NCI-H2227 treated with DMSO at 0.1 percent for 48 hours (cell line): ENCODE measurements around the gene MOCS1.

Source experiments
- DNase-seq: peaks from one replicate; lab custom pipeline; 2025; lab: John Stamatoyannopoulos, UW

The MOCS1 gene

DNA sequence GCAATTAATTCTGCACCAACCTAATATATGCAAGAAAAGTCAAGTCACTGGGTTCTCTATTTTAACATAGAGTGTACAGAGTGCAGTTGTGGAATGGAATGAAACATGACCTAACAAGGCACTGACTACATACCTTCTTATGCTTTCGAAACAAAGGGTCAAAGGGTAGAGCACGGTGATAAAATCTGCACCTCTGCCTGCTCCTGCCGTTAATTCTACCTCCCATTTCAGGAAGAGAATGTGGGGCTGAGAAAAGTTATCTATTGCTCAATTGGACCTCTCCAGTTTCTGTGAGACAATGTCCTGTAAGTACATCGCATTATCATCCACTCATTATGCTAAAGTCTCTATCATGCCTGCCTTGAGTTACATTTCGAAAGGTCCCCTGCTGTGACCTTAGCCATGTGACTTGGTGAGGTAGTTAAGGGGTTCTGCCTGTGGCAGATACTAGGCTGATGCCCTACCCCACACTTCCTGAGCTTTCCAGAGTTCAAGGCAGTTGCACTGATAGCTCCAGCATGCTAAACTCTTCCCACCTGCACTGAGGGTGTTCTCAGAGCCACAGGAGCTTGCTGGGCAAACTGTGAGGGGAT lies 14.0 kb upstream of the MOCS1 start:
- DNase-seq, result no peak

DNA sequence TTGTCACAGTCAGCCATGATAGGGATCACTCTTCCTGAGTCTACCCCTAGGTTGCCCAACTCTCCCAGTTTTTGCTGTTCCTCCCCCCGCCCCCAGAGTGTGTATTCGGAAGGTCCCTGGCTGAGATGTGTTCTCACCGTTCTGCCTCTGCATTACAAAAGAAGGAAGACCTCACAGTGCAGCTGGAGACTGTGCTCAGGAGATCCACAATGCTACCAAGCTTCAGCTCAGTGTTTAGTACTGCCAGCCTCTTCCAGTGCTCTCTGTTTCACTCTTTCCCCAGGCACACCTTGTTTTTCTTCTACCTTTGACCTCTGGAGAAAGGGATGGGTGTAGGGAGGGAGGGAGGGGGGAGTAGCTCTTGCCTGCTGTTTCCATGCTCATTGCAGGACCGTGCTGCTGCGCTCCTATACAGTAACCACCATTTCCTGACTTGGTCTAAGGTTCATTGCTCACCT lies 13.4 kb upstream of the MOCS1 start:
- no peak for DNase-seq

DNA sequence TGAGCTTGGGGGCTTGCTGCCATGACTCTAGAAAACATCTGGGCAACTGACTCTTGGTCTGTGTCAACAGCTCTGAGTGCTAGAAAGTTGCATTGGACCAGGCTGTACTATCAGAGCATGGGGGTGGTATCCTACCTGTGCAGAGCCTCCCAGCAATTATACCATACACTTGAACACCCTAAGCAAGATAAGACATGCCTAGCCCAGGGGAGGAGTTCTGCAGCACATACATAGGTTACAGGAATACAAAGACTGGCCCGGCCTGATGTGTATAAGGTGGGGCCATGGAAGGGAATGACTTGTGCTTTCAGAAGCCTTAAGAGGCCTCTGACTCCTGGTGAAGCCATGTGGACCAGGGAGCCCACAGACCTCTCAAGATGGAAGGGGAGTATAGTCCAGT lies 11.4 kb upstream of the MOCS1 start:
- DNase-seq, result no peak

DNA sequence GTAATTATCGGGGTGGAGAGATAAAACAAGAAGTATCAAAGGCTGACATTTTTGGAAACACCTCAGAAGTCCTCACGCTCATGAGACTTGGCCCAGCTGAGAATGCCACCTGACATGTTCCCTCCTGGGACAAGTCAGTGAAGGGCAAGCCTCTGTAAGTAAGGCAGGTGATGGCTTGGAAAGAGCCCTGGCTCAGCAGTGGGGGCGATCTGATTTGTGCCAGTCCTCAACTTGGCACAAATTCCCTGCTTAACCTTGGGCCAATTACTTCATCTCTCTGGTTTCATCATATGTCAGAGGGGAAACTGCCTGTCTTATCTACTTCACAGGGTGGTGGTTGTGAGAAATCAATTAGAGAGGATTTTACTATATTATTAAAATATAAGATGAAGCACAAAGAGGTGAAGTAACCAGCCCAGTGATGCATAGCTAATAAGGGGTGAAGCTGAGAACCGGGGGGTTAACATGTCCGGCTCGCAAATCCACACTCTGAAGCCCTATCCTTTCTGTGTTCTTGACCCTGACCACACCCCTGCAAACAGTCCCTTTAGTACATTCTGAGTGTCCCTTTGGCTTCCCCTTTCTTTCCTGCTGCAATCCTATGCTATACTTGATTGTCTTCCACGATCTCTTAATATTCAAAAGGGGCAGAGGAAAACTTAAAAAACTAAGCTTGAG lies 8.8 kb upstream of the MOCS1 start:
- no peak for DNase-seq

DNA sequence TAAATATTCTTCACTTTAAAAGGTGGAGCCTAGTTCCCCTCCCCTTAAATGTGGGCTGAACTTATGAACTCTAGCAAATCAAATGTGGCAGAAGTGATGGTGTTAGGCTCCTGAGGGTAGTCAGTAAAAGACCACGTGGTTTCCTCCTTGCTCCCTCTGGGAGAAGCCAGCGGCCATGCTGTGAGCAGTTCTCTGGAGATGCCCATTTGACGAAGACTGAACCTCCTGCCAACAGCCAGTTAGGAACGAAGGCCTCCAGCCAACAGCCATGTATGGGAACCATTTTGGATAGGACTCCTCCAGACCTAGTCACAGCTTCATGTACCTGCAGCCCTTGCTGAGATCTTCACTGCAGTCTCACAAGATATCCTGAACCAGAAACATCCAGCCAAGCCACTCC lies 7.6 kb upstream of the MOCS1 start:
- DNase-seq, result no peak

DNA sequence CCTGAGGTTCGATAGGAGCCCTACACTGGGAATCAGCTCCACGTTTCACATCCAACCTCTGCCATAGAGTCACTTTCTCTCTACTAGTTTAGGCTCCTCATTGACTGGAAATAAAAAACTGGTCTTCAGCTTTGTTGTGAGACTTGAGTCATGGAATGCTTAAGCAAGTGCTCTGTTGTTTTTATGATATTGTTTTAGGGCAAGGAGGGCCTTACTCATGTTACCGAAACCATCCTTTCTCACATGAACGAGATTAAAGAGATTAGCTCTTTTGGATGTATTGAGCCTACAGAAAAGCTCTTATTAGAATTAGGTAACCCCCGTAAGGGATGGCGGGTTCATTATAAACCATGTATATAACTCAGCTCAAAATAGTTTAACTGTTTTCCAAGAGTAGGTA lies 6.9 kb upstream of the MOCS1 start:
- DNase-seq, result no peak

DNA sequence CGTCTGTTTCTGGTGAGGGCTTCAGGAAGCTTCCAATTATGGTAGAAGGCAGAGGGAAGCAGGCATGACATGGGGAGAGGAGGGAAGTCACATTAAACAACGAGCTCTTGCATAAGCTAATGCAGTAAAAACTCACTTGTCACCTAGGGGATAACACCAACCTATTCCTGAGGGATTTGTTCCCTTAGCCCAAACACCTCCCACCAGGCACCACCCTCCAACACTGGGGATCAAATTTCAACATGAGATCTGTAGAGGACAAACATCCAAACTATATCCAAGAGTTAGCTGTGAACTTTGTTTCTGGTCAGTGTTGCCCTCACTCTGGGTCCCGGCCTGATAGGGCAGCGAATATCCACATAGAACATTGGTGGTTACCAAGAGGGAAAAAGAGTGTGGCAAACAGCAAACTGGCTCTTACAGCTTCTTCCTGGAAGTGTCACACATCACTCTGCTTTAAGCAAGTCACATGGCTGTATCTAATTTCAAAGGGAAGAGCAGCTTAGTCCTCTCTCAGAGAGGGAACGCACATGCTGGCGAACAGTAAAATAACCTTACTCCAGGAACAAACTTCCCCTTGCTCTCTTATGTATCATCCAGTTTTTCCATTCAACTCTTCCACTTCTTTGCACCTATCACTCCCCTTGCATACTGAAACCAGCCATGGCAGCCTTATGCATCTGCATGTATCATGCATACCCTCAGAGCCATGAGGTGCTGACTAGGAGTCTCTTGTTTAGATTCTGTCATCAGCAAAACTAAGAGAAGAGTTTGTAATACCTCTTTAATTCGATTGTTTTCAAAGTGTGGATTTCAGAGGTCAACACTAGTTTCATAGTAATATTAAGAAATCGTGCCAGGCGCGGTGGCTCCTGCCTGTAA lies 4.8 kb upstream of the MOCS1 start:
- DNase-seq, result no peak

DNA sequence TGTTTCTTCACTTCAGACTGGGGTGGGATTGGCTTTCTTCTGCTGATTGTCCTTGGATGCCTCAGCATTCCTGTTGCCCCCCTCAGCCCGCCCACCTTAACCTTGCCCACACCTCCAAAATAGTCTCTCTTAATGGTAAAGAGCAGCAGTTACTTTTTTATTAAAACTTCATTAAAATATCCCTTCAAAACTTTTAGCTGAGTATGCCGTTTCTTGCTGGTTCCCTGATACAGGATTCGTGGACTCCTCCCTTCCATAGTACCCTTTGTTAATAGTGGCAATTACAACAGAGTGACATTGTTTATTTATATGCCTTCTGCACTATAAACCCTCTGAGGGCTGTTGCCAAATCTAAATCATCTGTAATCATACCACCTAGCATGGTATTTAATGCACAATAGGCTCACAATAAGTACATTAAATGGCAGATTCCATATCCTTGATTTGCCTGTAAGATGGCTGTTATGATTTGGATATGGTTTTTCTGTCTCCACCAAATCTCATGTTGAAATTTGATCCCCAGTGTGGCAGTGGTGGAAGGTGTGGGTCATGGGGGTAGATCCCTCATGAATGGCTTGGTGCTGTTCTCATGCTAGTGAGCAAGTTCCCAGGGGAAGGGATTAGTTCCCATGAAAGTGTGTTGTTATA lies 3.5 kb upstream of the MOCS1 start:
- DNase-seq, result no peak

DNA sequence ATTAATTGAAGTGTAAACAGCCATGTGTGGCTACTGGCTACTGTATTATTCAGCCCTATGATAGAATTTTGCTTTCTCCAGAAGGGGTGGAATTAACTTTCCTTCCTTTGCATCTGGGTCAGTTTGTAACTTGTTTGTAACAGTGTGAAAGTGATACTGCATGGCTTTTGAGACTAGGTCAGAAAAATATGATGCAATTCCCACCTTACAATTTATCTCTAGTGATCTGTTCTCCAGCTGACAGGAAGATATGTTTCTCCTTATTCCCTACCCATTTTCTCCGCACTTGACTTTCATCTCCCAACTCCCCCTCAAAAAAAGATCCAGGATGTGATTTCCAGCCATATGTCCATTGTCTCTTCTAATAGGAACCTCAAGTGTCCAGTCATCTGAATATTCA lies 2.6 kb upstream of the MOCS1 start:
- DNase-seq, result no peak

DNA sequence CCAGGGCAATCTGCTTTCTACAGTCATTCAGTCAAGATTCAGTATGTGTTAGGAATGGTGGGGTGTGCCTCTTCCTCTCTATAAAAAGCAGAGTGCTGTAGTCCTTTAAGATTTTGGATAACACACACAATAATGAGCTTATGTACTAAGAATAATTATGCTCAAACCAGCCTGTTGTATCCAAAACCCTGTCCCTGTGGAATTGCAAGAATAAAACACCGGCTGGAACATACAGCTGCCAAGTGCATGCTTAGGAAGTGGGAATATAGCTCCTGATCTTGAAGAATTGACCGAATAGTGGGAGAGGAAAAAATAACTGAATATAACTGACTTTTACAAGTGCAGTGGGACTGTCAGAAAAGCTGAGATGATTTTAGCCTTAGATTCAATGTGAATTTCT lies 979 bp upstream of the MOCS1 start:
- DNase-seq, result no peak

DNA sequence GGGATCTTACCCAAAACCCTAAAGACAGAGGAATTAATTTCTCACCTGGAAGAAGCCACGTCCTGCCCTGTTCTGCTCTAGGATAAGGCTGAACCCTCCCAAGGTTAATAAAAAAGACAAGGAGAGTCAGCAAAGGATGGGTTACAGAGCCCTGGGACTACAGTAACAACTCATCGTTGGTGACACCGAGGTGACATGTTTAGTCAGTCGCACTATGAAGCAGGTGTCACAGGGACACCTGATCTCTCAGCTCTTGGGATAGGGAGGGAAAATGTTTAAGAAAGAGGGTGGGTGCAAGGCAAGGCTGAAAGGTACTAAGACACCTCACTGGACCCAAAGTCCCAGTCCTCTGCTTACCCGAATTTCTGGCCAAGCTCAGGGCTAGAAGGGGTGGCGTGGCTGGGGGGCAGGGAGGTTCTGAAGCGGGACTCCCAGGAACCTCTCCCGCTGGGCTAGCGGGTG lies 562 bp downstream of the MOCS1 start:
- no peak for DNase-seq

DNA sequence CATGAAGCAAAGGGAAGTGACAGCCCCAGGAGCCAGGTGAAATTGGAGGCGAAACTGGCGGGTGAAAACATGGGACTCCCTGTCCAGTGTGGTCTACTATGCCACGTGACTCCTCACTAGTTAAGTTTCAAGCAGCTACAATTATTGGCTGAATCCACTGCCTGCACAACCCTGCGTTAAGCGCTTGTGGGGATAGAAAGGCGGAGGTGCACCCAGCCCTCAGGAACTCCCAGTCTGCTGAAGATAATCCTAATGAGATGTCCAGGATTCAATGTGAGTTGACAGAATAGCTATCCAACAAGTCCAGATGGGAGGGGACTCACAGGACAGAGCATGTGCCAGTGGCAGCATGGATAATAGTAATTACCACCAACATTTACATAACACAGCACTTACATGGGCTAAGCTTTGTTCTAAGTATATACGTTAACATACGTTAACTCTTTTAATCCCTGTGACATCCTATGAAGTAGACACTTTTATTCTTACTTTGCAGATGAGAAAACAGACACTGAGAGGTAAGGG lies 1.8 kb downstream of the MOCS1 start:
- no peak for DNase-seq

DNA sequence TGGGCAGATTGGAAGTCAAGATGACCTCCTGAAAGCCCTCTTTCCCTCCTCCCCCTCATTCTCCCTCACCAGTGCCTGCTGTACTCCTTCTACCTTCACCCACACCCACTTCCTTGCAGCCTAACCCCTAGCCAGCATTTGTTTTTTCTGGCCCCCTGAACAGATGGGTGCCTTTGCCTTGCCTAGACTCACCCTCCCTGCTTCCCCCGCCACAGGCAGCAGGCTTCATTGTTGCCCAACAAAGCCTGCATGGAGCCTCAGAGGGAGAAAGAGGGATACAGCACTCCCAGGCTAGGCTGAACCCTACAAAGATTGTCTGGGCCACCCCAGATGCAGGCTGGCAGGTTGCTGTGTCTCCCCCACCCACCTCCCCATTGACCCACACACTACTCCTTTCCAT lies 2.7 kb downstream of the MOCS1 start:
- DNase-seq, result no peak

DNA sequence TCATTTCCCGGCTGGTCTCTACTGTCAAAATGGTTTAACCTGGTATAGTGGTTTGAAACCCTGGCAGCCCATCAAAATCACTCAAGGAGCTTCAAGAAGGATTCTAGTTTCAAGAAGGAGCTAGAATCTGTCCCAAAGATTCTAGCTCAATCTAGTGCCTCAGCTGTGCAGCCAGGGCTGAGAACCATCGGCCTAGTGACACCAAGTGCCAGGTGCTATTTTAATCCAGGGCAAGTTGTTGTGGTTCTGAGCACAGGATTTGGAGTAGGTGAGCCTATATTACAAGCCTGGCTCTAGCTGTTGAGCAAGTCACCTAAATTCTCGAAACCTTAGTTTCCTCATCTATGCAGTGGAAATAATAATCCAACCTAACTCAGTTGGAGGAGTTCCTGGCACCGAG lies 3.7 kb downstream of the MOCS1 start:
- no peak for DNase-seq

DNA sequence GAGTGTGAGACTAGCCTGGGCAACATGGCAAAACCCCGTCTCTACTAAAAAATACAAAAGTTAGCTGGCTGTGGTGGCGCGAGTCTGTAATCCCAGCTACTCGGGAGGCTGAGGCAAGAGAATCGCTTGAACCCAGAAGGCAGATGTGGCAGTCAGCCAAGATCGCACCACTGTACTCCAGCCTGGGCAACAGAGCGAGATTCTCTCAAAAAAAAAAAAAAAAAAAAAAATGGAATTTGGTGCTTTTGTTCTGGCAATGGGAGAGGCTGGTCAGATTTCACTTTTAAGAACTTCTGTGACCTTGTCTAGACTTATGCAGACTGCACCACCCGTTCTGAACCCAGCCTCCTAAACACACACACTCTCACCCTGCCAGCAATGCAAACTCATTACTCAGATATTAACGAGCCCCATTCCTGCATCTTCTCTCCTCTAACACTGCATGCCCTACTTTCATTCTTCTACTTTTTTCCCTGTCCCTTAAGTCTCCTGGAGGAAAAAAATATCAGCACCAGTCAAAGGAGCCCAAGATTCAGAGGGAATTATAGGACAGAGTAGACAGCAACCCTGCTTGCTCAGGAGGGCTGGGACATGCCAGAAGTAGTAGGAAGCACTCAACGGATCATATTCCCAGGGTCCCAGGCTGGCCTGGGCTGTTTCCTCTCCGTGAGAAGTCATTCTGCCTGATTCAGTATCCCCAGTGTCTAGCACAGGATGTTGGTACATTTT lies 4.4 kb downstream of the MOCS1 start:
- DNase-seq, result no peak

DNA sequence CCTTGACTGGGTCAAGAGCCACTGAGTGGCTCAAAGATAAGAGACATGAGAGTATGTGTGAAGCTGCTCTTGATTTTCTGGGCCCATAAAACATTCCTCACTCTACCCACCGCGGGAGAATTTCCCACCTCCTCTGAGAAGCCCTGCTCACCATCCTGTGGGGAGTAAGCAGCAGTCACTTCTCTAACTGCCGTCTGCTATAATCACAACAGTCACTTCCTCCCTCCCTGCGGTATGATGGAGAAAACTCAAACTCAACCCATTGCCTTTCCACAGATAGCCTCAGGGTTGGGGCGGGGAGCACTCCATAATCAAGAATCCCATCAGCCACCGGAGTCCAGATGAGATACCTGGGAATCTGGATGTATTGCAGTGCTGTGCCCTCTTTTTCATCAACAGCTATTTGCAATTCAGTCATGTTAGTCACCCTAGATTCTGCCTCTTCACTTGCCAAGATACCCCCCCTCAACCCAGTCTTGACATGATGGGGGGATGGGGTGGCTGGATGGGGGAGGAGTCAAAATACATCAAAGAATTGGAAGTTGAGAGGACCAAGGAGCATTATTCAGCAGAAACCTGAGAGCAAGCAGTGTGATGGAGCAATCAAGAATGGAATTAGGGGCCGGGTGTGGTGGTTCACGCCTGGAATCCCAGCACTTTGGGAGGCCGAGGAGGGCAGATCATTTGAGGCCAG lies 5.1 kb downstream of the MOCS1 start:
- DNase-seq, result no peak

DNA sequence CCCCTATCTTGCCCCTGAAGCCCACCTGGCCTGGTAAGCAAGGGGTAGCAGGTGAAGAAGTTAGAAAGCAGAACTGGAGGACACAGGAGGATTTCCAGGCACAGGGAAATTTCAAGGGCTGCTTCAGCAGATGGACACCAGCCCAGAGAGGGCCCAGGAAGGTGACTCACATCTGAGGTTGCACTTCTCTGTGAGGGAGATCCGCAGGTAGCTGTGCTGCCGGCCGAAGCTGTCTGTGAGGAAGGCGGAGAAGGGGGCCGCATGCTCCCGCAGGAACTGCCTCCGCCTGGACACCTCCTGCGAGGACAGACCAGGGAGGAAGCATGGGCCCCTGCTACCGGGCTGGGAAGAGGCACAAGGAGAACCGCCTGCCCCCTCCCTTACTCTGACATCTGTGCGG lies 7.1 kb downstream of the MOCS1 start:
- DNase-seq, result no peak

DNA sequence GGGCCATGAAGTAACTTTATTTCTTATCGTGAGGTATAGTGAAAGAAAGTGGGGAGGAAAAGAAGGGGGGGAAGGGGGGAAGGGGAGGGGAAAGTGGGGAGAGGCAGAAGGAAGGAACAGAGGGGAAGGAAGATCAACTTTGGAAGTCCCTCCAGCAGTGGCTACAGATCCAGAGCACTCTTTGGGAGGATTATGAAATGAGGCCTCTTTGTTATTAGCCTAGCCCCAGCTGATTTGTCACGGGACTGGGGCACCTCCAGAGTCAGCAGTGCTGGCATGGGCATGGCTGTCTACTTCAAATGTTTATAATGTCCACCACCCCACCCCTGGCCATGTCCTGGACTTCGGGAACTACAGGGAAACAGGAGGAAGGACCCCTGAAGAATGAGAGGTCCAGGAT lies 7.6 kb downstream of the MOCS1 start:
- DNase-seq, result no peak

DNA sequence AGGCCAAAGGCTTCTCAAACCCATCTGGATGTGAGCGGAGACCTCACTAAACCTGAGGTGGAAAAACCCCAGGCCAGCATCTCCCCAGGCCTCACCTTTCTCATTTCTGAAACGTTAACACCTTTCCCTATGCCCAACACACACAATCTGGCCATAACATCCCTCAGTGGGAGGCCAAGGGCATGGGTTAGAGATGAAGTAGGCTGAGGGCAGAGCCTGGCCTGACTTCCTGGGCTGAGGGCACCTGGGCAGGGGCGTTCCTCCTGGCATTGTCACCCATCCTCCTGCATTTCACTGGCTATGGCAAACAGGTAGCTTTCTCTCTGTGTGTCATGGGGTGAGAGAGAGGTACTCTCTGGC lies 8.4 kb downstream of the MOCS1 start:
- no peak for DNase-seq

DNA sequence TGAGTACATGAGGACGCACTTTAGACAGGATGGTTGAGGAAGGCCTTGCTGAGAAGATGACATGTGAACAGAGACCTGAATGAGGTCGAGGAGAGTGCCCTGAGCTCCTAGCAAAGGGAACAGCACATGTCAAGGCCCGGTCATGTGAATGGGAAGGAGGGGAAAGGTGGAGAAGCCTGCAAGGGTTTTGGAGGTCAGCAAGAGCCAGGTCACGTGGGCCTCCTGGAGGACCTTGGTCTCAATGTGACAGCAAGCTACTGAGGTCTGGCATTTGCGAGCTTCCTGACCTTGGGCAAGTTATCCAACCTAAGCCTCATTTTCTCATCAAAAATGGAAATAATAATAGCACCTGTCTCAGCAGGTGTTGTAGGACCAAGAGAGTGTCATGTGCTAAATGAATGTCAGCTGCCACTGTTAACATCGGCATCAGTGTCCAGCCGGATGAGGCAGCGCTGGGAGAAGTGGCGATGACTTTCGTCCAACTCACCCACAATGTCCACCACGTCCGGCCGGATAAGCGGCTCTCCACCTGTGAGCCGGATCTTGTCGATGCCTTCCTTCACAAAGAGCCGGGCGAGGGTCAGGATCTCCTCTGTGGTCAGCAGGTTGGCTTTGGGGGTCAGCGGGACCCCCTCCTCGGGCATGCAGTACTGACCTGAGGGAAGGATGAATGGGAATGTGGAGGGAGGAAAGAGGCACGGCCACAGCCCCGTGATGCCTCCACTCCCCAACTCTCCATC lies 8.9 kb downstream of the MOCS1 start:
- DNase-seq, result no peak
